B cell (primary cell): ENCODE data around the gene AIG1. TPM values are rescaled to one million over a fixed set of nuclear protein-coding genes. Genes with fewer than 3 reads are reported as not detected.

ENCODE experiments used
- ATAC-seq: fragments of 200-7000 bp; cut with Tn5 transposase; one replicate; pipeline ENCODE4 v1.10.0; 2021; ENCODE audit warnings: low read depth, mild to moderate bottlenecking, moderate number of reproducible peaks, moderate library complexity
- CTCF ChIA-PET: fragments of 350-600 bp; sonication (Branson Sonifier 250); formaldehyde crosslinking; loops from one replicate; lab custom pipeline; 2021; ENCODE audit warnings: antibody characterized with exemption, inconsistent platforms; lab: Charles Lee
- POLR2A ChIA-PET: fragments of 350-600 bp; sonication (Branson Sonifier 250); formaldehyde crosslinking; loops from one replicate; lab custom pipeline; 2021; ENCODE audit warnings: antibody characterized with exemption; lab: Charles Lee
- DNase-seq: peaks from one replicate; pipeline ENCODE4 v3.0.0; 2013
- H2AFZ ChIP-seq: 2 replicates; pipeline ENCODE4 v1.6.1; 2012; ENCODE audit warnings: mild to moderate bottlenecking, low read depth, low read length; ENCODE audit not compliant: insufficient read depth, poor library complexity, severe bottlenecking
- H3K27ac ChIP-seq, 2 donors: 1 replicate in 1 of 2; 2 replicates in 1 of 2; pipeline ENCODE4 v1.5.1; 2012 to 2013; ENCODE audit warnings: low read length in 2 of 2, mild to moderate bottlenecking in 2 of 2, moderate library complexity in 1 of 2
- H3K27me3 ChIP-seq, 4 experiments: fragments of 200-600 bp in 1 of 4; sonication (generic) in 1 of 4; replicated peaks in 1 of 4; 1 replicate in 2 of 4; 2 replicates in 2 of 4; pipeline versions ENCODE4 v1.6.1 to v1.7.0; 2013 to 2016; ENCODE audit warnings: low read length in 3 of 4, mild to moderate bottlenecking in 2 of 4, mixed read lengths in 1 of 4, moderate library complexity in 1 of 4; ENCODE audit not compliant: insufficient read depth in 4 of 4, control insufficient read depth in 3 of 4; ENCODE audit errors: control extremely low read depth in 1 of 4
- H3K36me3 ChIP-seq, 2 experiments: replicated peaks in 1 of 2; 1 replicate in 1 of 2; 2 replicates in 1 of 2; pipeline versions ENCODE4 v1.6.1 to v1.7.1; 2013; ENCODE audit warnings: low read length in 1 of 2; ENCODE audit not compliant: insufficient read depth in 2 of 2, control insufficient read depth in 1 of 2; ENCODE audit errors: control extremely low read depth in 1 of 2, extremely low read depth in 1 of 2
- H3K4me1 ChIP-seq, 2 donors: fragments of 200-600 bp in 1 of 2; sonication (generic) in 1 of 2; 1 replicate in 1 of 2; 2 replicates in 1 of 2; pipeline versions ENCODE4 v1.5.1 to v1.6.1; 2013 to 2017; ENCODE audit warnings: low read length in 2 of 2; ENCODE audit not compliant: control insufficient read depth in 2 of 2, insufficient read depth in 2 of 2
- H3K4me2 ChIP-seq: replicated peaks from 2 replicates; pipeline ENCODE3; 2012; ENCODE audit warnings: mild to moderate bottlenecking, low read depth, low read length; ENCODE audit not compliant: poor library complexity, severe bottlenecking
- H3K4me3 ChIP-seq, 5 experiments: fragments of 200-600 bp in 1 of 5; sonication (generic) in 1 of 5; 1 replicate in 3 of 5; 2 replicates in 2 of 5; pipeline versions ENCODE4 v1.5.1 to v1.7.0; 2011 to 2016; ENCODE audit warnings: low read length in 4 of 5, mild to moderate bottlenecking in 4 of 5, low read depth in 2 of 5, control low read depth in 1 of 5, moderate library complexity in 1 of 5; ENCODE audit not compliant: insufficient read depth in 1 of 5; ENCODE audit errors: control extremely low read depth in 1 of 5, extremely low read depth in 1 of 5
- H3K79me2 ChIP-seq: fragments of 200-600 bp; sonication (generic); one replicate; pipeline ENCODE4 v1.6.0; 2016; ENCODE audit warnings: low read length; ENCODE audit not compliant: control insufficient read depth, insufficient read depth
- H3K9ac ChIP-seq: fragments of 200-600 bp; sonication (generic); 2 replicates; pipeline ENCODE4 v1.6.1; 2017; ENCODE audit warnings: mild to moderate bottlenecking, low read length, moderate library complexity
- H3K9me3 ChIP-seq, 3 donors: one replicate each; pipeline versions ENCODE4 v1.6.1 to v1.7.1; 2013; ENCODE audit warnings: low read length in 2 of 3; ENCODE audit not compliant: control insufficient read depth in 2 of 3, insufficient read depth in 1 of 3; ENCODE audit errors: control extremely low read depth in 1 of 3
- H4K20me1 ChIP-seq: 2 replicates; pipeline ENCODE4 v1.6.0; 2012; ENCODE audit warnings: mild to moderate bottlenecking, low read length; ENCODE audit not compliant: insufficient read depth, control insufficient read depth, poor library complexity, severe bottlenecking
- H3K27ac Mint-ChIP-seq: one replicate; pipeline ENCODE4 v1.8.0; 2021; ENCODE audit warnings: mixed read lengths
- H3K27me3 Mint-ChIP-seq: one replicate; pipeline ENCODE4 v1.8.0; 2021; ENCODE audit warnings: mixed read lengths
- H3K4me1 Mint-ChIP-seq: one replicate; pipeline ENCODE4 v1.8.0; 2021; ENCODE audit warnings: mixed read lengths
- H3K4me3 Mint-ChIP-seq: one replicate; pipeline ENCODE4 v1.8.0; 2021; ENCODE audit warnings: mixed read lengths
- H3K9me3 Mint-ChIP-seq: one replicate; pipeline ENCODE4 v1.8.0; 2022; ENCODE audit warnings: mixed read lengths; ENCODE audit not compliant: insufficient read depth
- CTCF ChIP-seq: fragments of 200-600 bp; IDR thresholded peaks from one replicate; pipeline ENCODE4 v1.8.0; 2022; ENCODE audit warnings: antibody characterized with exemption, mild to moderate bottlenecking
- EZH2 ChIP-seq: IDR thresholded peaks from 2 replicates; pipeline ENCODE4 v1.6.1; 2012; ENCODE audit warnings: borderline replicate concordance, low read depth, mild to moderate bottlenecking, moderate library complexity, low read length; ENCODE audit not compliant: insufficient read depth, poor library complexity, severe bottlenecking
- WGBS: methylation state at CpG from one replicate; pipeline ENCODE4 v1.1.5; 2013; ENCODE audit warnings: missing lambda C conversion rate; ENCODE audit not compliant: insufficient coverage; 5-methylcytosine and 5-hydroxymethylcytosine counted together
- intact Hi-C: fragments of 100-400 bp; cut with micrococcal nuclease; formaldehyde crosslinking; loops from one replicate; pipeline ENCODE4 v1.10.0; 2022
- polyA plus RNA-seq: library from polyadenylated mRNA; depleted of rRNA; stranded (reverse); fragments of >200 nt; gene quantifications from 2 replicates; pipeline ENCODE4 v1.2.3, GENCODE V29; 2012
- total RNA-seq, 2 donors: library from RNA; stranded (reverse); fragments of 120-200 nt in 1 of 2; gene quantifications; 1 replicate in 1 of 2; 2 replicates in 1 of 2; pipeline versions ENCODE4 v1.2.3 to v1.2.4, GENCODE V29; 2013 to 2022

The AIG1 gene
- total and polyA plus RNA-seq, 2 donors (not counting 1 experiment from before 2014, with no cell fraction given) = 7.0 to 9.0 TPM

GRCh38 chr6:143165315-143165855 lies 104.7 kb downstream of the AIG1 start:
- Mint-ChIP-seq H3K9me3 (no peaks in the 10 kb centered on the region), H3K4me3 (no peak overlapping the region), H3K4me1 (no peaks in the 10 kb centered on the region), H3K27ac (no peak overlapping the region), H3K27me3 (no peaks in the 10 kb centered on the region)
- TF ChIP-seq CTCF (no peak), EZH2 (no peak)
- 98% methylated on average over 5 of the region's 6 CpGs for WGBS
- CTCF ChIA-PET = interaction anchor here (1.2 kb wide), 1 partner anchor 260 kb away, joined by 3 read pairs; no protein-coding TSS in a partner anchor
- H3K9me3 ChIP-seq = no peaks in the 10 kb centered on the region
- H3K4me1 ChIP-seq = no peaks in the 10 kb centered on the region
- H3K4me3 ChIP-seq = no peak overlapping the region
- no peak overlapping the region for H2AFZ ChIP-seq
- no peaks in the 10 kb centered on the region for H4K20me1 ChIP-seq
- no peaks in the 10 kb centered on the region for H3K36me3 ChIP-seq
- H3K79me2 ChIP-seq = no peaks in the 10 kb centered on the region
- H3K4me2 ChIP-seq = no peak overlapping the region
- POLR2A ChIA-PET = no interaction called here
- H3K27ac ChIP-seq = no peak overlapping the region
- intact Hi-C loops = no loop called here
- ATAC-seq (no peak), DNase-seq (no peak)
- H3K27me3 ChIP-seq = no peaks in the 10 kb centered on the region
- no peak overlapping the region for H3K9ac ChIP-seq

- Histone ChIP-seq H3K4me1 (no peaks in the 10 kb centered on the region), H3K79me2 (no peaks in the 10 kb centered on the region), H3K4me3 (no peak overlapping the region), H3K9me3 (no peaks in the 10 kb centered on the region), H3K27ac (no peak overlapping the region), H3K9ac (no peak overlapping the region), H3K4me2 (no peak overlapping the region), H3K27me3 (no peaks in the 10 kb centered on the region), H3K36me3 (no peaks in the 10 kb centered on the region), H4K20me1 (no peaks in the 10 kb centered on the region), H2AFZ (no peak overlapping the region)
- H3K27ac Mint-ChIP-seq = no peak overlapping the region
- intact Hi-C loops = no loop called here
- WGBS = 100% methylated on average over 3 of the region's 5 CpGs
- H3K4me1 Mint-ChIP-seq = no peaks in the 10 kb centered on the region
- CTCF ChIA-PET = no interaction called here
- no peak overlapping the region for H3K4me3 Mint-ChIP-seq
- POLR2A ChIA-PET = no interaction called here
- no peak for TF ChIP-seq CTCF
- TF ChIP-seq EZH2 = no peak
- H3K9me3 Mint-ChIP-seq = no peaks in the 10 kb centered on the region
- DNase-seq = no peak
- H3K27me3 Mint-ChIP-seq = no peaks in the 10 kb centered on the region
- no peak for ATAC-seq
These were observed 105.6 kb downstream of the AIG1 start for GRCh38 chr6:143166247-143166695.
